Naive B cell (primary cell): Measurements from ENCODE around the gene NECTIN3. TPM values are rescaled to one million over a fixed set of nuclear protein-coding genes. Genes with fewer than 3 reads are reported as not detected.

Experiments
- ATAC-seq, 2 donors: fragments of 150-1000 bp; cut with Tn5 transposase; 2 replicates each; pipeline ENCODE4 v1.10.0; 2021; ENCODE audit warnings: low read depth in 2 of 2, mild to moderate bottlenecking in 2 of 2, moderate library complexity in 2 of 2
- DNase-seq: peaks from one replicate; pipeline ENCODE4 v3.0.0; 2022
- H3K27ac Mint-ChIP-seq, 6 donors: one replicate each; pipeline ENCODE4 v1.8.0; 2020 to 2022; ENCODE audit warnings: mild to moderate bottlenecking in 6 of 6, mixed read lengths in 6 of 6, moderate library complexity in 5 of 6, inconsistent platforms in 2 of 6
- H3K27me3 Mint-ChIP-seq, 3 donors: one replicate each; pipeline ENCODE4 v1.8.0; 2021 to 2022; ENCODE audit warnings: mixed read lengths in 3 of 3, mild to moderate bottlenecking in 1 of 3
- H3K36me3 Mint-ChIP-seq, 2 donors: one replicate each; pipeline ENCODE4 v1.8.0; 2020 to 2022; ENCODE audit warnings: mixed read lengths in 2 of 2, inconsistent platforms in 1 of 2, mild to moderate bottlenecking in 1 of 2
- H3K4me1 Mint-ChIP-seq, 3 donors: one replicate each; pipeline ENCODE4 v1.8.0; 2020 to 2022; ENCODE audit warnings: mixed read lengths in 3 of 3, inconsistent platforms in 1 of 3, mild to moderate bottlenecking in 1 of 3, moderate library complexity in 1 of 3
- H3K4me3 Mint-ChIP-seq, 8 donors: one replicate each; pipeline ENCODE4 v1.8.0; 2020 to 2022; ENCODE audit warnings: mild to moderate bottlenecking in 8 of 8, mixed read lengths in 8 of 8, moderate library complexity in 8 of 8, inconsistent platforms in 2 of 8
- H3K9me3 Mint-ChIP-seq, 7 donors: one replicate each; pipeline ENCODE4 v1.8.0; 2020 to 2022; ENCODE audit warnings: mixed read lengths in 7 of 7, mild to moderate bottlenecking in 5 of 7, inconsistent platforms in 2 of 7, moderate library complexity in 1 of 7
- polyA plus RNA-seq, 6 donors: library from polyadenylated mRNA; unstranded; fragments of 300-500 nt; fragmentation: Illumina TruSeq; gene quantifications; one replicate each; pipeline ENCODE4 v1.2.3, GENCODE V29; 2021; ENCODE audit warnings: low read depth in 6 of 6

The NECTIN3 gene
- polyA plus RNA-seq, 6 donors from 2014 or later = 0.42 to 2.0 (median 0.89) TPM; not detected in 3

- Mint-ChIP-seq H3K36me3 (no peaks in the 10 kb centered on the region), H3K27ac (no peak overlapping the region), H3K4me1 (peaks cover 21 to 33% (median 25%) of the 10 kb centered on the region in 3 donors), H3K4me3 (peak overlapping the region; percentile 85 to 94 (median 91)), H3K27me3 (peaks cover 36 to 52% (median 46%) of the 10 kb centered on the region in 3 donors), H3K9me3 (peaks cover 0 to 2% (median 0%) of the 10 kb centered on the region in 7 donors)
- no peak for DNase-seq
- ATAC-seq = no peak
Measured at GRCh38 chr3:111069974-111070771, 1.4 kb upstream of the NECTIN3 start.

- peak overlapping the region in 1 of 6 donors; percentile 38 for H3K27ac Mint-ChIP-seq
- H3K4me3 Mint-ChIP-seq = peak overlapping the region; percentile 85 to 94 (median 91)
- ATAC-seq = no peak
- peaks cover 42 to 58% (median 52%) of the 10 kb centered on the region in 3 donors for H3K27me3 Mint-ChIP-seq
- H3K9me3 Mint-ChIP-seq = peaks cover 0 to 2% (median 0%) of the 10 kb centered on the region in 7 donors
- peaks cover 21 to 33% (median 25%) of the 10 kb centered on the region in 3 donors for H3K4me1 Mint-ChIP-seq
- DNase-seq = no peak
- H3K36me3 Mint-ChIP-seq = no peaks in the 10 kb centered on the region
Measured at GRCh38 chr3:111070772-111071256, 802 bp upstream of the NECTIN3 start.

- Mint-ChIP-seq H3K4me1 (peaks cover 21 to 33% (median 25%) of the 10 kb centered on the region in 3 donors), H3K27ac (peak overlapping the region in 2 of 6 donors; percentile 72 to 81), H3K4me3 (peak overlapping the region; percentile 81 to 93 (median 88)), H3K9me3 (peaks cover 0 to 2% (median 0%) of the 10 kb centered on the region in 7 donors), H3K36me3 (no peaks in the 10 kb centered on the region), H3K27me3 (peaks cover 46 to 61% (median 54%) of the 10 kb centered on the region in 3 donors)
- ATAC-seq (peak; percentile 24 to 36), DNase-seq (no peak)
Measured at GRCh38 chr3:111072031-111072921, 660 bp downstream of the NECTIN3 start.

GRCh38 chr3:111073218-111073617 lies 1.6 kb downstream of the NECTIN3 start:
- H3K27me3 Mint-ChIP-seq = peaks cover 51 to 54% (median 53%) of the 10 kb centered on the region in 3 donors
- no peak for ATAC-seq
- no peaks in the 10 kb centered on the region for H3K9me3 Mint-ChIP-seq
- no peaks in the 10 kb centered on the region for H3K36me3 Mint-ChIP-seq
- peaks cover 21 to 33% (median 25%) of the 10 kb centered on the region in 3 donors for H3K4me1 Mint-ChIP-seq
- H3K27ac Mint-ChIP-seq = no peak overlapping the region
- no peak for DNase-seq
- peak overlapping the region; percentile 76 to 93 (median 86) for H3K4me3 Mint-ChIP-seq

- Mint-ChIP-seq H3K27me3 (peaks cover 36 to 43% (median 37%) of the 10 kb centered on the region in 3 donors), H3K4me3 (no peak overlapping the region), H3K27ac (no peak overlapping the region), H3K36me3 (no peaks in the 10 kb centered on the region), H3K4me1 (peaks cover 9 to 15% (median 13%) of the 10 kb centered on the region in 3 donors), H3K9me3 (no peaks in the 10 kb centered on the region)
- no peak for DNase-seq
- no peak for ATAC-seq
Measured at GRCh38 chr3:111076732-111077131, 5.1 kb downstream of the NECTIN3 start.

GRCh38 chr3:111077369-111077768 lies 5.8 kb downstream of the NECTIN3 start:
- Mint-ChIP-seq H3K9me3 (no peaks in the 10 kb centered on the region), H3K27ac (no peak overlapping the region), H3K4me3 (no peak overlapping the region), H3K27me3 (peaks cover 35 to 43% (median 35%) of the 10 kb centered on the region in 3 donors), H3K4me1 (peaks cover 9 to 13% (median 12%) of the 10 kb centered on the region in 3 donors), H3K36me3 (no peaks in the 10 kb centered on the region)
- ATAC-seq = no peak
- no peak for DNase-seq

- no peaks in the 10 kb centered on the region for H3K4me1 Mint-ChIP-seq
- H3K9me3 Mint-ChIP-seq = no peaks in the 10 kb centered on the region
- no peak for DNase-seq
- H3K27me3 Mint-ChIP-seq = peaks cover 5 to 14% (median 6%) of the 10 kb centered on the region in 3 donors
- no peak overlapping the region for H3K27ac Mint-ChIP-seq
- H3K36me3 Mint-ChIP-seq = no peaks in the 10 kb centered on the region
- ATAC-seq = no peak
- no peak overlapping the region for H3K4me3 Mint-ChIP-seq
Measured at GRCh38 chr3:111080413-111080812, 8.8 kb downstream of the NECTIN3 start.

- ATAC-seq (no peak), DNase-seq (no peak)
- Mint-ChIP-seq H3K36me3 (no peaks in the 10 kb centered on the region), H3K4me1 (no peaks in the 10 kb centered on the region), H3K4me3 (no peak overlapping the region), H3K27me3 (peaks cover 0 to 8% (median 0%) of the 10 kb centered on the region in 3 donors), H3K9me3 (no peaks in the 10 kb centered on the region), H3K27ac (no peak overlapping the region)
Measured at GRCh38 chr3:111081008-111081545, 9.5 kb downstream of the NECTIN3 start.

- DNase-seq (no peak), ATAC-seq (no peak)
- no peaks in the 10 kb centered on the region for H3K9me3 Mint-ChIP-seq
- H3K4me3 Mint-ChIP-seq = no peak overlapping the region
- no peaks in the 10 kb centered on the region for H3K36me3 Mint-ChIP-seq
- H3K4me1 Mint-ChIP-seq = no peaks in the 10 kb centered on the region
- H3K27ac Mint-ChIP-seq = no peak overlapping the region
- peaks cover 0 to 10% (median 0%) of the 10 kb centered on the region in 3 donors for H3K27me3 Mint-ChIP-seq
Measured at GRCh38 chr3:111084911-111085310, 13.3 kb downstream of the NECTIN3 start.

- peak overlapping the region in 1 of 6 donors; percentile 62 for H3K27ac Mint-ChIP-seq
- no peaks in the 10 kb centered on the region for H3K9me3 Mint-ChIP-seq
- ATAC-seq (no peak), DNase-seq (no peak)
- no peaks in the 10 kb centered on the region for H3K4me1 Mint-ChIP-seq
- H3K27me3 Mint-ChIP-seq = peaks cover 0 to 10% (median 4%) of the 10 kb centered on the region in 3 donors
- H3K4me3 Mint-ChIP-seq = no peak overlapping the region
- no peaks in the 10 kb centered on the region for H3K36me3 Mint-ChIP-seq
Measured at GRCh38 chr3:111087924-111088469, 16.4 kb downstream of the NECTIN3 start.

- peaks cover 6 to 16% (median 8%) of the 10 kb centered on the region in 3 donors for H3K27me3 Mint-ChIP-seq
- H3K4me3 Mint-ChIP-seq = no peak overlapping the region
- no peaks in the 10 kb centered on the region for H3K4me1 Mint-ChIP-seq
- DNase-seq (no peak), ATAC-seq (no peak)
- peaks cover 6 to 7% of the 10 kb centered on the region in 2 donors for H3K36me3 Mint-ChIP-seq
- H3K27ac Mint-ChIP-seq = no peak overlapping the region
- peaks cover 0 to 23% (median 6%) of the 10 kb centered on the region in 7 donors for H3K9me3 Mint-ChIP-seq
Measured at GRCh38 chr3:111096487-111097209, 25.0 kb downstream of the NECTIN3 start.

GRCh38 chr3:111103807-111104206 lies 32.2 kb downstream of the NECTIN3 start:
- no peaks in the 10 kb centered on the region for H3K36me3 Mint-ChIP-seq
- peaks cover 6 to 17% (median 8%) of the 10 kb centered on the region in 3 donors for H3K27me3 Mint-ChIP-seq
- DNase-seq = no peak
- no peaks in the 10 kb centered on the region for H3K4me1 Mint-ChIP-seq
- H3K4me3 Mint-ChIP-seq = no peak overlapping the region
- no peak for ATAC-seq
- H3K9me3 Mint-ChIP-seq = peaks cover 0 to 18% (median 3%) of the 10 kb centered on the region in 7 donors
- no peak overlapping the region for H3K27ac Mint-ChIP-seq
